Hepatocyte (in vitro differentiated cells): Measurements from ENCODE around the gene CLIC6. TPM values are rescaled to one million over a fixed set of nuclear protein-coding genes. Genes with fewer than 3 reads are reported as not detected.

Experiments used
- DNase-seq: peaks from one replicate; pipeline ENCODE4 v3.0.0-alpha.2; 2016; ENCODE audit warnings: low spot score
- H2AFZ ChIP-seq: fragments of 200-600 bp; sonication (generic); 2 replicates; pipeline ENCODE4 v1.6.0; 2016; ENCODE audit warnings: antibody characterized with exemption, mild to moderate bottlenecking
- H3K27ac ChIP-seq: fragments of 200-600 bp; sonication (generic); 2 replicates; pipeline ENCODE4 v1.5.1; 2016; ENCODE audit warnings: mild to moderate bottlenecking
- H3K27me3 ChIP-seq: fragments of 200-600 bp; sonication (generic); 2 replicates; pipeline ENCODE4 v1.6.1; 2016
- H3K36me3 ChIP-seq: fragments of 200-600 bp; sonication (generic); replicated peaks from 2 replicates; pipeline ENCODE4 v1.5.1; 2016; ENCODE audit warnings: low read depth; ENCODE audit not compliant: insufficient read depth
- H3K4me1 ChIP-seq: fragments of 200-600 bp; sonication (generic); 2 replicates; pipeline ENCODE4 v1.5.1; 2016; ENCODE audit warnings: mild to moderate bottlenecking, moderate library complexity; ENCODE audit not compliant: insufficient read depth
- H3K4me2 ChIP-seq: fragments of 200-600 bp; sonication (generic); 2 replicates; pipeline ENCODE4 v1.6.0; 2016
- H3K4me3 ChIP-seq: fragments of 200-600 bp; sonication (generic); 2 replicates; pipeline ENCODE4 v1.5.1; 2016; ENCODE audit warnings: mild to moderate bottlenecking
- H3K79me2 ChIP-seq: fragments of 200-600 bp; sonication (generic); 2 replicates; pipeline ENCODE4 v1.6.0; 2017; ENCODE audit warnings: mild to moderate bottlenecking
- H3K9me2 ChIP-seq: fragments of 200-600 bp; sonication (generic); replicated peaks from 2 replicates; pipeline ENCODE4 v1.6.0; 2017; ENCODE audit warnings: mild to moderate bottlenecking; ENCODE audit not compliant: insufficient read depth
- H3K9me3 ChIP-seq: fragments of 200-600 bp; sonication (generic); 2 replicates; pipeline ENCODE4 v1.5.1; 2016; ENCODE audit warnings: low read depth, mild to moderate bottlenecking
- H4K20me1 ChIP-seq: fragments of 200-600 bp; sonication (generic); 2 replicates; pipeline ENCODE4 v1.6.0; 2016; ENCODE audit warnings: mild to moderate bottlenecking; ENCODE audit not compliant: insufficient read depth, poor library complexity, severe bottlenecking
- CTCF ChIP-seq: fragments of 200-600 bp; sonication (generic); IDR thresholded peaks from 2 replicates; pipeline ENCODE4 v1.5.1; 2016; ENCODE audit warnings: antibody characterized with exemption, mild to moderate bottlenecking; ENCODE audit not compliant: poor library complexity
- EZH2 ChIP-seq: fragments of 200-600 bp; sonication (generic); IDR thresholded peaks from 2 replicates; pipeline ENCODE4 v1.6.1; 2016; ENCODE audit warnings: antibody characterized with exemption, mild to moderate bottlenecking, borderline replicate concordance
- EZH2phosphoT487 ChIP-seq: fragments of 200-600 bp; sonication (generic); IDR thresholded peaks from one replicate; pipeline ENCODE4 v1.6.1; 2018; ENCODE audit warnings: antibody characterized with exemption, mild to moderate bottlenecking, low read depth, moderate library complexity; ENCODE audit not compliant: unreplicated experiment, severe bottlenecking
- WGBS: methylation state at CpG from one replicate; pipeline ENCODE4 v1.1.6; 2016; ENCODE audit warnings: low lambda C conversion rate; ENCODE audit errors: missing lambda C conversion rate; 5-methylcytosine and 5-hydroxymethylcytosine counted together
- polyA plus RNA-seq: library from polyadenylated mRNA; unstranded; fragments of >200 nt; fragmentation: Nextera tagmentation; extraction: Ambion mirVana; gene quantifications from 2 replicates; pipeline ENCODE4 v1.2.1, GENCODE V29; 2016
- total RNA-seq: library from RNA; depleted of rRNA; stranded (reverse); fragments of >200 nt; gene quantifications from 2 replicates; pipeline ENCODE4 v1.2.3, GENCODE V29; 2014

The CLIC6 gene
- total and polyA plus RNA-seq, 2 experiments from 2014 or later, result 9.9 to 16.7 TPM

GRCh38 chr21:34632498-34632897 lies 36.3 kb upstream of the CLIC6 start:
- Histone ChIP-seq H3K79me2 (no peaks in the 10 kb centered on the region), H3K27me3 (no peaks in the 10 kb centered on the region), H3K4me2 (no peak overlapping the region), H3K9me3 (no peaks in the 10 kb centered on the region), H3K27ac (no peak overlapping the region), H4K20me1 (no peaks in the 10 kb centered on the region), H3K9me2 (no peaks in the 10 kb centered on the region), H3K36me3 (no peaks in the 10 kb centered on the region), H3K4me3 (no peak overlapping the region), H2AFZ (no peak overlapping the region), H3K4me1 (no peaks in the 10 kb centered on the region)
- no peak for TF ChIP-seq CTCF
- 82% methylated on average over 4 of the region's 4 CpGs for WGBS
- DNase-seq, result no peak

GRCh38 chr21:34635307-34635706 lies 33.5 kb upstream of the CLIC6 start:
- H3K9me3 ChIP-seq, result no peaks in the 10 kb centered on the region
- no peaks in the 10 kb centered on the region for H3K79me2 ChIP-seq
- no peaks in the 10 kb centered on the region for H3K27me3 ChIP-seq
- H3K36me3 ChIP-seq, result no peaks in the 10 kb centered on the region
- WGBS, result 67% methylated on average over 3 of the region's 3 CpGs
- no peak overlapping the region for H3K4me2 ChIP-seq
- no peaks in the 10 kb centered on the region for H4K20me1 ChIP-seq
- DNase-seq, result no peak
- H3K4me1 ChIP-seq, result no peaks in the 10 kb centered on the region
- no peak overlapping the region for H3K4me3 ChIP-seq
- TF ChIP-seq CTCF (peak; percentile 9), EZH2 (no peak)
- H2AFZ ChIP-seq, result no peak overlapping the region
- no peak overlapping the region for H3K27ac ChIP-seq
- H3K9me2 ChIP-seq, result no peaks in the 10 kb centered on the region

- H3K27ac ChIP-seq, result no peak overlapping the region
- no peak for TF ChIP-seq CTCF
- TF ChIP-seq EZH2phosphoT487, result no peak
- no peak for TF ChIP-seq EZH2
Measured at GRCh38 chr21:34636961-34637360, 31.8 kb upstream of the CLIC6 start.

GRCh38 chr21:34639250-34639649 lies 29.5 kb upstream of the CLIC6 start:
- Histone ChIP-seq H2AFZ (no peak overlapping the region), H3K27ac (no peak overlapping the region), H3K9me3 (no peaks in the 10 kb centered on the region), H3K36me3 (no peaks in the 10 kb centered on the region), H3K9me2 (no peaks in the 10 kb centered on the region), H4K20me1 (no peaks in the 10 kb centered on the region), H3K79me2 (no peaks in the 10 kb centered on the region), H3K27me3 (no peaks in the 10 kb centered on the region), H3K4me3 (no peak overlapping the region), H3K4me2 (no peak overlapping the region), H3K4me1 (no peaks in the 10 kb centered on the region)
- no peak for TF ChIP-seq CTCF
- TF ChIP-seq EZH2phosphoT487, result no peak
- no peak for TF ChIP-seq EZH2
- WGBS, result 90% methylated on average over 1 of the region's 1 CpG
- DNase-seq, result no peak

More at GRCh38 chr21:34636961-34637360, 31.8 kb upstream of the CLIC6 start:
- no peaks in the 10 kb centered on the region for H4K20me1 ChIP-seq
- no peaks in the 10 kb centered on the region for H3K4me1 ChIP-seq
- H3K9me3 ChIP-seq, result no peaks in the 10 kb centered on the region
- H3K4me3 ChIP-seq, result no peak overlapping the region
- H3K79me2 ChIP-seq, result no peaks in the 10 kb centered on the region
- WGBS, result 89% methylated on average over 3 of the region's 3 CpGs
- no peaks in the 10 kb centered on the region for H3K36me3 ChIP-seq
- H2AFZ ChIP-seq, result no peak overlapping the region
- H3K27me3 ChIP-seq, result no peaks in the 10 kb centered on the region
- no peak overlapping the region for H3K4me2 ChIP-seq
- no peak for DNase-seq
- no peaks in the 10 kb centered on the region for H3K9me2 ChIP-seq
